GM12878 (cell line): Measurements from ENCODE around the gene MAP3K1. TPM values are rescaled to one million over a fixed set of nuclear protein-coding genes. Genes with fewer than 3 reads are reported as not detected.

Experiments
- HDAC6 ChIP-seq: fragments of 200-600 bp; sonication (generic); IDR thresholded peaks from one replicate; pipeline ENCODE4 v1.8.0; 2017; ENCODE audit warnings: antibody characterized with exemption; ENCODE audit not compliant: unreplicated experiment
- MTA3 ChIP-seq: IDR thresholded peaks from 2 replicates; pipeline ENCODE4 v1.6.1; 2012; ENCODE audit warnings: low read length, inconsistent platforms, borderline replicate concordance
- TAF1 ChIP-seq: IDR thresholded peaks from 2 replicates; pipeline ENCODE4 v1.6.1; 2011; ENCODE audit warnings: mild to moderate bottlenecking, low read depth, low read length, borderline replicate concordance
- polyA plus RNA-seq, 11 experiments: library from polyadenylated mRNA; depleted of rRNA in 4 of 11; unstranded in 6 of 11; stranded (reverse) in 5 of 11; fragments of >200 nt; fragmentation: Nextera tagmentation in 4 of 11; fragmentation: Illumina TruSeq in 1 of 11; extraction: Ambion mirVana in 4 of 11; extraction: Trizol in 1 of 11; gene quantifications; 1 replicate in 1 of 11; 2 replicates in 10 of 11; pipeline versions ENCODE4 v1.2.1 to v1.2.3, GENCODE V29; 2011 to 2016; ENCODE audit warnings: inconsistent platforms in 2 of 11, missing spikeins in 2 of 11, low read depth in 1 of 11
- total RNA-seq, 4 experiments: library from RNA; depleted of rRNA in 3 of 4; stranded (reverse); fragments of >200 nt in 3 of 4; fragmentation: Illumina TruSeq in 1 of 4; extraction: Trizol in 1 of 4; gene quantifications; 2 replicates each; pipeline versions ENCODE4 v1.2.1 to v1.2.3, GENCODE V29; 2013 to 2021
- TF ChIP-seq, protein P1 (sequence below): IDR thresholded peaks from 2 replicates; pipeline ENCODE4 v1.6.1; 2011; ENCODE audit warnings: borderline replicate concordance, low read depth, mild to moderate bottlenecking, moderate library complexity, mixed read lengths, low read length; ENCODE audit not compliant: insufficient read depth; ENCODE audit errors: extremely low read length
- TF ChIP-seq, protein P2 (sequence below): IDR thresholded peaks from 2 replicates; pipeline ENCODE4 v1.6.1; 2011; ENCODE audit warnings: mild to moderate bottlenecking, low read depth, low read length, moderate library complexity; ENCODE audit not compliant: insufficient replicate concordance
- TF ChIP-seq, protein P3 (sequence below): fragments of 450-650 bp; IDR thresholded peaks from 2 replicates; pipeline ENCODE4 v1.6.1; 2014; ENCODE audit warnings: mild to moderate bottlenecking
- TF ChIP-seq, protein P4 (sequence below): fragments of 150-350 bp; IDR thresholded peaks from 2 replicates; pipeline ENCODE4 v1.6.1; 2016; ENCODE audit warnings: low read depth, low read length
- TF ChIP-seq, protein P5 (sequence below): fragments of 450-650 bp; IDR thresholded peaks from 2 replicates; pipeline ENCODE4 v1.6.1; 2017; ENCODE audit warnings: mild to moderate bottlenecking, moderate library complexity

The MAP3K1 gene
- total and polyA plus RNA-seq, 10 of the 15 experiments (the other 5 are each of a cell fraction or from before 2014, with no cell fraction given) = 7.5 to 24.6 (median 12.6) TPM

DNA sequence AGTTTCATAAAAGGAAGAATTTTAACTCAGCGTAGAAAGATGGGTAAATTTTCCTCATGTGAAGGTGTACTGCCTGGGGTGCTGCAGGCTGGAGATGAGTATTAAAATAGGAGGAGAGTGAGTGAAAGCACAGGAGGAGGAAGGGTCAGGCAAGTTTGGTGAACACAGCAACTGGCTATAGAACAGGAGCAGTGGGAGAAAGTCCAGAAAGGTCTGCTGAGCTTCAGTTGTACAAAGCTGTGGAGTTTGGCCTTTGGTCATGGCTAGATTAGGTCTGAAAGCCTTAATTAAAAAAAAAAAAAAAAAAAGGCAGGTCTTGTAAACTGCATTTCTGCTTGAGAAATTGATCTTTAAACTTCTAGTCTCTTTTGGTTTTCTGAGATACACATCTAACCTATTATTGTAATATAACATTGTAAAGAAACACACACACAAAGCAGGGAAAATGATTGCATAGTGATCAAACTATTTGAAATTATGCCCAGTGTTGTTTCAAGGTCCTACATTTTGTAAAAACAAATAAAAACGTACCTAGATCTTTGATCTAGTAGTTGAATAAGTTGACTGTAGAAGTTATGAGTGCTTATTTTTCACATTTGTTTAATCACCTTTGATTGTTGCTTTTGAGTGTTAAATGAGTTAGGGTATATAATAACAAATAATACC lies 43.6 kb downstream of the MAP3K1 start (continued):
- TF ChIP-seq, protein P1, sequence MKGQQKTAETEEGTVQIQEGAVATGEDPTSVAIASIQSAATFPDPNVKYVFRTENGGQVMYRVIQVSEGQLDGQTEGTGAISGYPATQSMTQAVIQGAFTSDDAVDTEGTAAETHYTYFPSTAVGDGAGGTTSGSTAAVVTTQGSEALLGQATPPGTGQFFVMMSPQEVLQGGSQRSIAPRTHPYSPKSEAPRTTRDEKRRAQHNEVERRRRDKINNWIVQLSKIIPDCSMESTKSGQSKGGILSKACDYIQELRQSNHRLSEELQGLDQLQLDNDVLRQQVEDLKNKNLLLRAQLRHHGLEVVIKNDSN = no peak
- TF ChIP-seq, protein P2, sequence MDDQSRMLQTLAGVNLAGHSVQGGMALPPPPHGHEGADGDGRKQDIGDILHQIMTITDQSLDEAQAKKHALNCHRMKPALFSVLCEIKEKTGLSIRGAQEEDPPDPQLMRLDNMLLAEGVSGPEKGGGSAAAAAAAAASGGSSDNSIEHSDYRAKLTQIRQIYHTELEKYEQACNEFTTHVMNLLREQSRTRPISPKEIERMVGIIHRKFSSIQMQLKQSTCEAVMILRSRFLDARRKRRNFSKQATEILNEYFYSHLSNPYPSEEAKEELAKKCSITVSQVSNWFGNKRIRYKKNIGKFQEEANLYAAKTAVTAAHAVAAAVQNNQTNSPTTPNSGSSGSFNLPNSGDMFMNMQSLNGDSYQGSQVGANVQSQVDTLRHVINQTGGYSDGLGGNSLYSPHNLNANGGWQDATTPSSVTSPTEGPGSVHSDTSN = no peak
- TF ChIP-seq, protein P3, sequence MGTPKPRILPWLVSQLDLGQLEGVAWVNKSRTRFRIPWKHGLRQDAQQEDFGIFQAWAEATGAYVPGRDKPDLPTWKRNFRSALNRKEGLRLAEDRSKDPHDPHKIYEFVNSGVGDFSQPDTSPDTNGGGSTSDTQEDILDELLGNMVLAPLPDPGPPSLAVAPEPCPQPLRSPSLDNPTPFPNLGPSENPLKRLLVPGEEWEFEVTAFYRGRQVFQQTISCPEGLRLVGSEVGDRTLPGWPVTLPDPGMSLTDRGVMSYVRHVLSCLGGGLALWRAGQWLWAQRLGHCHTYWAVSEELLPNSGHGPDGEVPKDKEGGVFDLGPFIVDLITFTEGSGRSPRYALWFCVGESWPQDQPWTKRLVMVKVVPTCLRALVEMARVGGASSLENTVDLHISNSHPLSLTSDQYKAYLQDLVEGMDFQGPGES = no peak
- TF ChIP-seq, protein P4, sequence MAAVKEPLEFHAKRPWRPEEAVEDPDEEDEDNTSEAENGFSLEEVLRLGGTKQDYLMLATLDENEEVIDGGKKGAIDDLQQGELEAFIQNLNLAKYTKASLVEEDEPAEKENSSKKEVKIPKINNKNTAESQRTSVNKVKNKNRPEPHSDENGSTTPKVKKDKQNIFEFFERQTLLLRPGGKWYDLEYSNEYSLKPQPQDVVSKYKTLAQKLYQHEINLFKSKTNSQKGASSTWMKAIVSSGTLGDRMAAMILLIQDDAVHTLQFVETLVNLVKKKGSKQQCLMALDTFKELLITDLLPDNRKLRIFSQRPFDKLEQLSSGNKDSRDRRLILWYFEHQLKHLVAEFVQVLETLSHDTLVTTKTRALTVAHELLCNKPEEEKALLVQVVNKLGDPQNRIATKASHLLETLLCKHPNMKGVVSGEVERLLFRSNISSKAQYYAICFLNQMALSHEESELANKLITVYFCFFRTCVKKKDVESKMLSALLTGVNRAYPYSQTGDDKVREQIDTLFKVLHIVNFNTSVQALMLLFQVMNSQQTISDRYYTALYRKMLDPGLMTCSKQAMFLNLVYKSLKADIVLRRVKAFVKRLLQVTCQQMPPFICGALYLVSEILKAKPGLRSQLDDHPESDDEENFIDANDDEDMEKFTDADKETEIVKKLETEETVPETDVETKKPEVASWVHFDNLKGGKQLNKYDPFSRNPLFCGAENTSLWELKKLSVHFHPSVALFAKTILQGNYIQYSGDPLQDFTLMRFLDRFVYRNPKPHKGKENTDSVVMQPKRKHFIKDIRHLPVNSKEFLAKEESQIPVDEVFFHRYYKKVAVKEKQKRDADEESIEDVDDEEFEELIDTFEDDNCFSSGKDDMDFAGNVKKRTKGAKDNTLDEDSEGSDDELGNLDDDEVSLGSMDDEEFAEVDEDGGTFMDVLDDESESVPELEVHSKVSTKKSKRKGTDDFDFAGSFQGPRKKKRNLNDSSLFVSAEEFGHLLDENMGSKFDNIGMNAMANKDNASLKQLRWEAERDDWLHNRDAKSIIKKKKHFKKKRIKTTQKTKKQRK = no peak
- TF ChIP-seq TAF1 (no peak), MTA3 (no peak), HDAC6 (no peak)
- TF ChIP-seq, protein P5, sequence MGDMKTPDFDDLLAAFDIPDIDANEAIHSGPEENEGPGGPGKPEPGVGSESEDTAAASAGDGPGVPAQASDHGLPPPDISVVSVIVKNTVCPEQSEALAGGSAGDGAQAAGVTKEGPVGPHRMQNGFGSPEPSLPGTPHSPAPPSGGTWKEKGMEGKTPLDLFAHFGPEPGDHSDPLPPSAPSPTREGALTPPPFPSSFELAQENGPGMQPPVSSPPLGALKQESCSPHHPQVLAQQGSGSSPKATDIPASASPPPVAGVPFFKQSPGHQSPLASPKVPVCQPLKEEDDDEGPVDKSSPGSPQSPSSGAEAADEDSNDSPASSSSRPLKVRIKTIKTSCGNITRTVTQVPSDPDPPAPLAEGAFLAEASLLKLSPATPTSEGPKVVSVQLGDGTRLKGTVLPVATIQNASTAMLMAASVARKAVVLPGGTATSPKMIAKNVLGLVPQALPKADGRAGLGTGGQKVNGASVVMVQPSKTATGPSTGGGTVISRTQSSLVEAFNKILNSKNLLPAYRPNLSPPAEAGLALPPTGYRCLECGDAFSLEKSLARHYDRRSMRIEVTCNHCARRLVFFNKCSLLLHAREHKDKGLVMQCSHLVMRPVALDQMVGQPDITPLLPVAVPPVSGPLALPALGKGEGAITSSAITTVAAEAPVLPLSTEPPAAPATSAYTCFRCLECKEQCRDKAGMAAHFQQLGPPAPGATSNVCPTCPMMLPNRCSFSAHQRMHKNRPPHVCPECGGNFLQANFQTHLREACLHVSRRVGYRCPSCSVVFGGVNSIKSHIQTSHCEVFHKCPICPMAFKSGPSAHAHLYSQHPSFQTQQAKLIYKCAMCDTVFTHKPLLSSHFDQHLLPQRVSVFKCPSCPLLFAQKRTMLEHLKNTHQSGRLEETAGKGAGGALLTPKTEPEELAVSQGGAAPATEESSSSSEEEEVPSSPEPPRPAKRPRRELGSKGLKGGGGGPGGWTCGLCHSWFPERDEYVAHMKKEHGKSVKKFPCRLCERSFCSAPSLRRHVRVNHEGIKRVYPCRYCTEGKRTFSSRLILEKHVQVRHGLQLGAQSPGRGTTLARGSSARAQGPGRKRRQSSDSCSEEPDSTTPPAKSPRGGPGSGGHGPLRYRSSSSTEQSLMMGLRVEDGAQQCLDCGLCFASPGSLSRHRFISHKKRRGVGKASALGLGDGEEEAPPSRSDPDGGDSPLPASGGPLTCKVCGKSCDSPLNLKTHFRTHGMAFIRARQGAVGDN = no peak
